ENCODE results near the gene COX7A2L. TPM values are rescaled to one million over a fixed set of nuclear protein-coding genes. Genes with fewer than 3 reads are reported as not detected.

COX7A2L gene
- total RNA-seq, 1 donor from 2014 or later, result 98.4 TPM

Other genes with a start within 250 kb of the COX7A2L start
- gene EML4, start 191.9 kb downstream of the COX7A2L start, total RNA-seq, result 4.7 TPM
- not detected for gene KCNG3, start 132.8 kb upstream of the COX7A2L start, total RNA-seq
- gene MTA3, start 207.4 kb upstream of the COX7A2L start, total RNA-seq, result 17.6 TPM